Stomach (tissue), 9 donors: ENCODE measurements around the gene UBXN7. TPM values are rescaled to one million over a fixed set of nuclear protein-coding genes. Genes with fewer than 3 reads are reported as not detected.
"Not testable (repeated sequence)": the region's sequence is repeated elsewhere in the genome, so short reads cannot be mapped to it uniquely, and the experiment has no call there.

Source experiments
- DNase-seq, 2 donors: peaks; one replicate each; pipeline versions ENCODE4 v3.0.0 to v3.0.0-alpha.2; 2013 to 2019
- H3K27ac ChIP-seq, 5 donors: fragments of 200-600 bp in 4 of 5; sonication (generic) in 4 of 5; one replicate each; pipeline ENCODE4 v1.5.1; 2013 to 2019; ENCODE audit warnings: mild to moderate bottlenecking in 1 of 5, moderate library complexity in 1 of 5
- H3K27me3 ChIP-seq, 3 donors: fragments of 200-600 bp; sonication (generic); one replicate each; pipeline ENCODE4 v1.5.1; 2017 to 2019; ENCODE audit warnings: mixed run types in 1 of 3
- H3K36me3 ChIP-seq, 4 donors: fragments of 200-600 bp; sonication (generic); 1 replicate in 3 of 4; 2 replicates in 1 of 4; pipeline ENCODE4 v1.5.1; 2016 to 2019
- H3K4me1 ChIP-seq, 4 donors: fragments of 200-600 bp; sonication (generic); one replicate each; pipeline ENCODE4 v1.5.1; 2016 to 2019
- H3K4me3 ChIP-seq, 4 donors: fragments of 200-600 bp; sonication (generic) in 3 of 4; one replicate each; pipeline ENCODE4 v1.5.1; 2016 to 2019; ENCODE audit warnings: mild to moderate bottlenecking in 1 of 4
- H3K9me3 ChIP-seq, 4 donors: fragments of 200-600 bp; sonication (generic); one replicate each; pipeline ENCODE4 v1.5.1; 2016 to 2019
- CTCF ChIP-seq, 7 experiments: fragments of 450-650 bp in 4 of 7; fragments of 200-600 bp in 3 of 7; sonication (generic) in 3 of 7; IDR thresholded peaks; one replicate each; pipeline ENCODE4 v1.5.1; 2016 to 2019; ENCODE audit warnings: antibody characterized with exemption in 7 of 7, control low read depth in 2 of 7, mild to moderate bottlenecking in 1 of 7
- EP300 ChIP-seq: sonication (generic); formaldehyde crosslinking; IDR thresholded peaks from one replicate; pipeline ENCODE4 v1.6.1; 2017; ENCODE audit warnings: antibody characterized with exemption
- POLR2A ChIP-seq, 4 donors: fragments of 450-650 bp; IDR thresholded peaks; one replicate each; pipeline ENCODE4 v1.6.1; 2016; ENCODE audit warnings: antibody characterized with exemption in 4 of 4, control low read depth in 2 of 4, mild to moderate bottlenecking in 1 of 4, moderate library complexity in 1 of 4
- POLR2AphosphoS5 ChIP-seq, 3 donors: sonication (generic); formaldehyde crosslinking; IDR thresholded peaks; one replicate each; pipeline ENCODE4 v1.6.1; 2016; ENCODE audit warnings: antibody characterized with exemption in 3 of 3
- WGBS, 5 donors: extraction: QIAGEN DNeasy Blood & Tissue Kit in 3 of 5; methylation state at CpG; one replicate each; pipeline versions ENCODE4 v1.1.5 to v1.1.7; 2013 to 2018; 5-methylcytosine and 5-hydroxymethylcytosine counted together
- intact Hi-C: fragments of 100-400 bp; cut with DNase I; formaldehyde crosslinking; loops from one replicate; pipeline ENCODE4 v1.15.1; 2023; ENCODE audit warnings: low total_unique reads
- polyA plus RNA-seq, 3 donors: library from polyadenylated mRNA; stranded (reverse); fragments of 200-250 nt; gene quantifications; one replicate each; pipeline ENCODE4 v1.2.3, GENCODE V29; 2013
- total RNA-seq, 5 donors: library from RNA; depleted of rRNA; stranded (reverse); fragments of >200 nt; gene quantifications; one replicate each; pipeline versions ENCODE4 v1.1.0 to v1.2.3, GENCODE V29; 2014 to 2016
- donor health status: healthy with polysubstance abuse.
- donor health status: Bipolar disorder and iron deficiency.
- donor health status: healthy.

Gene UBXN7
- total and polyA plus RNA-seq, 8 donors: 2.2 to 39.3 (median 14.4) TPM

GRCh38 chr3:196390116-196390515 lies 42.1 kb downstream of the UBXN7 start:
- Histone ChIP-seq H3K9me3 (no peaks in the 10 kb centered on the region), H3K4me3 (no peak overlapping the region), H3K27ac (no peak overlapping the region), H3K27me3 (no peaks in the 10 kb centered on the region), H3K4me1 (no peaks in the 10 kb centered on the region), H3K36me3 (peaks cover 6 to 72% (median 55%) of the 10 kb centered on the region in 4 donors)
- TF ChIP-seq POLR2A (IDR thresholded peaks at IDR 0.05): no peak
- no peak for TF ChIP-seq POLR2AphosphoS5 (IDR thresholded peaks at IDR 0.05)
- TF ChIP-seq CTCF (IDR thresholded peaks at IDR 0.05): no peak
- no peak for TF ChIP-seq EP300
- intact Hi-C loops: no loop called here
- no peak for DNase-seq
- WGBS, 5 donors: 94 to 100% (median 97%) methylated on average over 3 of the region's 3 CpGs

- no peak for DNase-seq
- no peak overlapping the region for H3K27ac ChIP-seq
- no peak for TF ChIP-seq POLR2A (IDR thresholded peaks at IDR 0.05)
- no peak for TF ChIP-seq EP300
- no peak for TF ChIP-seq POLR2AphosphoS5 (IDR thresholded peaks at IDR 0.05)
- TF ChIP-seq CTCF (IDR thresholded peaks at IDR 0.05): no peak
- H3K9me3 ChIP-seq: no peaks in the 10 kb centered on the region
- H3K27me3 ChIP-seq: no peaks in the 10 kb centered on the region
- 41 to 58% (median 52%) methylated on average over 3 of the region's 3 CpGs for WGBS, 5 donors
- H3K4me1 ChIP-seq: no peaks in the 10 kb centered on the region
- H3K36me3 ChIP-seq: peaks cover 6 to 68% (median 54%) of the 10 kb centered on the region in 4 donors
- intact Hi-C loops: no loop called here
- H3K4me3 ChIP-seq: no peak overlapping the region
These were observed 43.3 kb downstream of the UBXN7 start for GRCh38 chr3:196388956-196389355.

GRCh38 chr3:196387941-196388340 lies 44.3 kb downstream of the UBXN7 start:
- intact Hi-C loops, H3K4me3 ChIP-seq, DNase-seq, H3K27ac ChIP-seq, H3K27me3 ChIP-seq, H3K9me3 ChIP-seq, H3K4me1 ChIP-seq: not testable (repeated sequence)
- H3K36me3 ChIP-seq: peaks cover 6 to 58% (median 50%) of the 10 kb centered on the region in 4 donors
- WGBS, 5 donors: 89 to 100% (median 95%) methylated on average over 1 to 2 of the region's 2 CpGs

GRCh38 chr3:196386797-196387196 lies 45.4 kb downstream of the UBXN7 start:
- H3K4me1 ChIP-seq, H3K4me3 ChIP-seq, H3K27me3 ChIP-seq, intact Hi-C loops, H3K27ac ChIP-seq, H3K9me3 ChIP-seq, DNase-seq: not testable (repeated sequence)
- H3K36me3 ChIP-seq: peaks cover 6 to 47% (median 39%) of the 10 kb centered on the region in 4 donors
- 95 to 98% (median 96%) methylated on average over 3 of the region's 3 CpGs for WGBS, 5 donors

GRCh38 chr3:196386034-196386433 lies 46.2 kb downstream of the UBXN7 start:
- not testable (repeated sequence) for DNase-seq, H3K4me3 ChIP-seq
- 82 to 96% (median 90%) methylated on average over 6 of the region's 6 CpGs for WGBS, 5 donors

GRCh38 chr3:196385446-196385845 lies 46.8 kb downstream of the UBXN7 start:
- H3K36me3 ChIP-seq: peaks cover 0 to 46% (median 37%) of the 10 kb centered on the region in 4 donors
- H3K4me3 ChIP-seq, intact Hi-C loops, H3K4me1 ChIP-seq, H3K27ac ChIP-seq, DNase-seq, H3K9me3 ChIP-seq, H3K27me3 ChIP-seq: not testable (repeated sequence)
- 92 to 100% (median 97%) methylated on average over 2 to 25 of the region's 25 CpGs for WGBS, 5 donors

More at GRCh38 chr3:196386034-196386433, 46.2 kb downstream of the UBXN7 start:
- intact Hi-C loops, H3K4me1 ChIP-seq, H3K27ac ChIP-seq, H3K9me3 ChIP-seq, H3K27me3 ChIP-seq: not testable (repeated sequence)
- peaks cover 0 to 46% (median 37%) of the 10 kb centered on the region in 4 donors for H3K36me3 ChIP-seq
